H1 (cell line): ENCODE results near the gene TEX26. TPM values are rescaled to one million over a fixed set of nuclear protein-coding genes. Genes with fewer than 3 reads are reported as not detected.

Experiments
- CTCF ChIA-PET: fragments of 300-600 bp; sonication (Branson Sonifier 250); formaldehyde crosslinking; loops from one replicate; lab custom pipeline; 2021; ENCODE audit not compliant: partially characterized antibody; lab: Charles Lee
- POLR2A ChIA-PET: fragments of 300-600 bp; sonication (Branson Sonifier 250); formaldehyde crosslinking; loops from one replicate; lab custom pipeline; 2021; ENCODE audit warnings: inconsistent platforms; ENCODE audit not compliant: partially characterized antibody; lab: Charles Lee
- DNase-seq, 2 experiments: peaks; one replicate each; pipeline versions ENCODE4 v3.0.0 to v3.0.0-alpha.2; 2010 to 2022; ENCODE audit warnings: low spot score in 2 of 2, low read depth in 1 of 2, mixed read lengths in 1 of 2
- FAIRE-seq: peaks from 2 replicates; lab custom pipeline; 2011; peaks lifted over from hg19 to GRCh38; lab: Jason Lieb, UNC
- H2AFZ ChIP-seq: 2 replicates; pipeline ENCODE4 v1.8.1; 2012; ENCODE audit warnings: low read length, inconsistent platforms
- H2AK5ac ChIP-seq: 2 replicates; pipeline ENCODE4 v1.6.1; 2013; ENCODE audit warnings: low read depth, low read length
- H2BK120ac ChIP-seq: replicated peaks from 2 replicates; pipeline ENCODE3; 2013; ENCODE audit warnings: low read depth, low read length, inconsistent platforms
- H2BK12ac ChIP-seq: 2 replicates; pipeline ENCODE4 v1.6.1; 2013; ENCODE audit warnings: low read depth, low read length
- H2BK15ac ChIP-seq: 2 replicates; pipeline ENCODE4 v1.6.1; 2013; ENCODE audit warnings: low read length
- H2BK20ac ChIP-seq: 2 replicates; pipeline ENCODE4 v1.6.1; 2013; ENCODE audit warnings: low read length
- H2BK5ac ChIP-seq: 2 replicates; pipeline ENCODE4 v1.6.1; 2013; ENCODE audit warnings: low read depth, low read length
- H3K14ac ChIP-seq: 2 replicates; pipeline ENCODE4 v1.6.1; 2013; ENCODE audit warnings: inconsistent platforms; ENCODE audit not compliant: insufficient read length
- H3K18ac ChIP-seq: 2 replicates; pipeline ENCODE4 v1.6.1; 2013; ENCODE audit warnings: low read length; ENCODE audit errors: extremely low read depth
- H3K23ac ChIP-seq: 2 replicates; pipeline ENCODE4 v1.6.1; 2013; ENCODE audit warnings: inconsistent platforms; ENCODE audit not compliant: insufficient read length
- H3K23me2 ChIP-seq: 2 replicates; pipeline ENCODE4 v1.6.1; 2013; ENCODE audit warnings: low read depth, low read length
- H3K27ac ChIP-seq: 2 replicates; pipeline ENCODE4 v1.6.1; 2011; ENCODE audit warnings: low read depth, low read length, inconsistent platforms
- H3K27me3 ChIP-seq, 4 experiments: replicated peaks in 1 of 4; 1 replicate in 1 of 4; 2 replicates in 3 of 4; pipeline versions ENCODE4 v1.6.1 to v1.8.1; 2011 to 2013; ENCODE audit warnings: low read length in 3 of 4, mild to moderate bottlenecking in 3 of 4, inconsistent platforms in 2 of 4, mixed read lengths in 2 of 4, moderate library complexity in 1 of 4; ENCODE audit not compliant: control insufficient read depth in 3 of 4, insufficient read depth in 3 of 4; ENCODE audit errors: extremely low read depth in 1 of 4
- H3K36me3 ChIP-seq, 4 experiments: 2 replicates each; pipeline versions ENCODE4 v1.6.1 to v1.8.1; 2011 to 2013; ENCODE audit warnings: mild to moderate bottlenecking in 4 of 4, low read length in 3 of 4, moderate library complexity in 2 of 4, control low read depth in 1 of 4, inconsistent platforms in 1 of 4; ENCODE audit not compliant: insufficient read depth in 4 of 4, control insufficient read depth in 2 of 4
- H3K4ac ChIP-seq: replicated peaks from 2 replicates; pipeline ENCODE3; 2013; ENCODE audit warnings: low read length, low read depth, mixed read lengths, inconsistent platforms; ENCODE audit not compliant: insufficient read length
- H3K4me1 ChIP-seq, 4 experiments: replicated peaks in 1 of 4; 1 replicate in 1 of 4; 2 replicates in 3 of 4; pipeline versions ENCODE4 v1.6.1 to v1.8.1; 2011 to 2013; ENCODE audit warnings: low read length in 3 of 4, inconsistent platforms in 2 of 4, mixed read lengths in 1 of 4; ENCODE audit not compliant: insufficient read depth in 4 of 4, control insufficient read depth in 3 of 4
- H3K4me2 ChIP-seq, 2 experiments: 2 replicates each; pipeline versions ENCODE4 v1.6.1 to v1.8.1; 2011 to 2013; ENCODE audit warnings: low read depth in 2 of 2, low read length in 2 of 2, control low read depth in 1 of 2, inconsistent platforms in 1 of 2, mild to moderate bottlenecking in 1 of 2; ENCODE audit not compliant: insufficient read depth in 1 of 2
- H3K4me3 ChIP-seq, 4 experiments: fragments of 200-600, 300-600 bp in 1 of 4; sonication (generic), shearing (Covaris generic), sonication (Bioruptor Twin) in 1 of 4; 2 replicates each; pipeline versions ENCODE4 v1.5.1 to v1.8.1; 2011 to 2016; ENCODE audit warnings: low read length in 4 of 4, low read depth in 3 of 4, control low read depth in 2 of 4, inconsistent platforms in 2 of 4, mild to moderate bottlenecking in 2 of 4, mixed read lengths in 1 of 4, moderate library complexity in 1 of 4; ENCODE audit not compliant: insufficient read depth in 2 of 4; ENCODE audit errors: extremely low read depth in 1 of 4
- H3K56ac ChIP-seq: replicated peaks from 2 replicates; pipeline ENCODE3; 2013; ENCODE audit warnings: low read depth, mild to moderate bottlenecking, mixed read lengths, low read length, inconsistent platforms; ENCODE audit not compliant: insufficient read length
- H3K79me1 ChIP-seq: 2 replicates; pipeline ENCODE4 v1.6.1; 2013; ENCODE audit warnings: low read depth, low read length, control low read depth
- H3K79me2 ChIP-seq, 2 experiments: 2 replicates each; pipeline versions ENCODE4 v1.6.1 to v1.8.1; 2012 to 2013; ENCODE audit warnings: low read length in 2 of 2, mild to moderate bottlenecking in 2 of 2, inconsistent platforms in 1 of 2; ENCODE audit not compliant: insufficient read depth in 2 of 2, control insufficient read depth in 1 of 2
- H3K9ac ChIP-seq, 4 experiments: replicated peaks in 1 of 4; 1 replicate in 1 of 4; 2 replicates in 3 of 4; pipeline versions ENCODE4 v1.6.1 to v1.8.1; 2011 to 2013; ENCODE audit warnings: low read depth in 3 of 4, low read length in 3 of 4, control low read depth in 2 of 4, mild to moderate bottlenecking in 2 of 4, moderate library complexity in 2 of 4, inconsistent platforms in 1 of 4; ENCODE audit errors: extremely low read depth in 1 of 4
- H3K9me3 ChIP-seq, 2 experiments: 2 replicates each; pipeline versions ENCODE4 v1.6.1 to v1.8.1; 2012 to 2013; ENCODE audit warnings: mild to moderate bottlenecking in 2 of 2, moderate library complexity in 2 of 2, control low read depth in 1 of 2, inconsistent platforms in 1 of 2, low read depth in 1 of 2, low read length in 1 of 2, mixed read lengths in 1 of 2; ENCODE audit not compliant: insufficient read depth in 2 of 2
- H4K20me1 ChIP-seq, 2 experiments: replicated peaks in 1 of 2; 2 replicates each; pipeline versions ENCODE3 to v1.8.1; 2011 to 2013; ENCODE audit warnings: inconsistent platforms in 2 of 2, low read length in 2 of 2, mild to moderate bottlenecking in 1 of 2; ENCODE audit not compliant: insufficient read depth in 2 of 2, control insufficient read depth in 1 of 2
- H4K5ac ChIP-seq: 2 replicates; pipeline ENCODE4 v1.6.1; 2013; ENCODE audit warnings: low read length, low read depth, mixed read lengths, inconsistent platforms; ENCODE audit not compliant: insufficient read length
- H4K8ac ChIP-seq: 2 replicates; pipeline ENCODE4 v1.8.0; 2013; ENCODE audit warnings: mild to moderate bottlenecking, moderate library complexity, low read length, inconsistent platforms; ENCODE audit not compliant: insufficient read depth; ENCODE audit errors: extremely low read depth
- H4K91ac ChIP-seq: replicated peaks from 2 replicates; pipeline ENCODE3; 2013; ENCODE audit warnings: low read length, mixed read lengths, inconsistent platforms; ENCODE audit not compliant: insufficient read length
- CHD2 ChIP-seq: IDR thresholded peaks from 2 replicates; pipeline ENCODE4 v1.6.1; 2012; ENCODE audit warnings: low read length, improper control_type of control experiment
- CTBP2 ChIP-seq: IDR thresholded peaks from 2 replicates; pipeline ENCODE4 v1.7.0; 2011; ENCODE audit warnings: borderline replicate concordance, mild to moderate bottlenecking, moderate library complexity, mixed read lengths, low read length; ENCODE audit not compliant: insufficient read depth, insufficient read length
- EP300 ChIP-seq, 2 experiments: IDR thresholded peaks; 1 replicate in 1 of 2; 2 replicates in 1 of 2; pipeline ENCODE4 v1.6.1; 2011 to 2012; ENCODE audit warnings: low read depth in 2 of 2, low read length in 2 of 2, mild to moderate bottlenecking in 2 of 2, borderline replicate concordance in 1 of 2, inconsistent platforms in 1 of 2, moderate library complexity in 1 of 2
- KDM4A ChIP-seq: IDR thresholded peaks from one replicate; pipeline ENCODE4 v1.7.1; 2012; ENCODE audit warnings: low read depth, mild to moderate bottlenecking, moderate library complexity, low read length, inconsistent platforms; ENCODE audit not compliant: severe bottlenecking
- NRF1 ChIP-seq: IDR thresholded peaks from 2 replicates; pipeline ENCODE4 v1.6.1; 2011; ENCODE audit warnings: mild to moderate bottlenecking, low read depth, low read length, improper control_type of control experiment
- RAD21 ChIP-seq, 2 experiments: IDR thresholded peaks in 1 of 2; conservative IDR thresholded peaks in 1 of 2; 2 replicates each; pipeline ENCODE4 v1.6.1; 2011; ENCODE audit warnings: low read depth in 2 of 2, low read length in 2 of 2, improper control_type of control experiment in 1 of 2, inconsistent platforms in 1 of 2, mild to moderate bottlenecking in 1 of 2, moderate library complexity in 1 of 2
- SUZ12 ChIP-seq: fragments of 200-600 bp; sonication (generic); IDR thresholded peaks from 2 replicates; pipeline ENCODE4 v1.6.1; 2012; ENCODE audit warnings: mild to moderate bottlenecking, inconsistent platforms, low read length, moderate library complexity, mixed read lengths
- WGBS, 2 experiments: shearing (Covaris generic) in 1 of 2; methylation state at CpG; one replicate each; pipeline versions ENCODE4 v1.1.6 to v1.1.7; 2013 to 2015; ENCODE audit warnings: low lambda C conversion rate in 2 of 2, mixed read lengths in 2 of 2, inconsistent platforms in 1 of 2, low coverage in 1 of 2, missing lambda C conversion rate in 1 of 2; ENCODE audit not compliant: insufficient replicate concordance in 2 of 2, insufficient coverage in 1 of 2, insufficient read length in 1 of 2; ENCODE audit errors: extremely low coverage in 1 of 2, missing lambda C conversion rate in 1 of 2; 5-methylcytosine and 5-hydroxymethylcytosine counted together
- polyA plus RNA-seq, 7 experiments: library from polyadenylated mRNA; depleted of rRNA in 3 of 7; stranded (reverse) in 5 of 7; unstranded in 2 of 7; fragments of >200 nt in 5 of 7; fragments of 200-250 nt in 2 of 7; gene quantifications; 1 replicate in 5 of 7; 2 replicates in 1 of 7; 4 replicates in 1 of 7; pipeline versions ENCODE4 v1.2.1 to v1.2.3, GENCODE V29; 2011 to 2013; ENCODE audit warnings: missing spikeins in 2 of 7, mixed read lengths in 2 of 7
- total RNA-seq: library from RNA; stranded (reverse); fragmentation: NEBNext Ultra II Directional; extraction: Animal tissue kit (Norgen Biotek cat#: 25700); gene quantifications from 2 replicates; pipeline ENCODE4 v1.2.1, GENCODE V29; 2021
- TF ChIP-seq, protein P1 (sequence below): IDR thresholded peaks from 2 replicates; pipeline ENCODE4 v1.6.1; 2011; ENCODE audit warnings: low read length, improper control_type of control experiment
- TF ChIP-seq, protein P2 (sequence below), 3 experiments: IDR thresholded peaks; 1 replicate in 2 of 3; 2 replicates in 1 of 3; pipeline versions ENCODE4 v1.5.1 to v1.6.1; 2011; ENCODE audit warnings: low read length in 3 of 3, mild to moderate bottlenecking in 3 of 3, inconsistent platforms in 2 of 3, low read depth in 1 of 3, moderate library complexity in 1 of 3; ENCODE audit not compliant: insufficient read depth in 1 of 3; ENCODE audit errors: control extremely low read depth in 1 of 3

The TEX26 gene
- total and polyA plus RNA-seq, 2 of the 8 experiments (the other 6 are each of a cell fraction or from before 2014, with no cell fraction given) = not detected

DNA sequence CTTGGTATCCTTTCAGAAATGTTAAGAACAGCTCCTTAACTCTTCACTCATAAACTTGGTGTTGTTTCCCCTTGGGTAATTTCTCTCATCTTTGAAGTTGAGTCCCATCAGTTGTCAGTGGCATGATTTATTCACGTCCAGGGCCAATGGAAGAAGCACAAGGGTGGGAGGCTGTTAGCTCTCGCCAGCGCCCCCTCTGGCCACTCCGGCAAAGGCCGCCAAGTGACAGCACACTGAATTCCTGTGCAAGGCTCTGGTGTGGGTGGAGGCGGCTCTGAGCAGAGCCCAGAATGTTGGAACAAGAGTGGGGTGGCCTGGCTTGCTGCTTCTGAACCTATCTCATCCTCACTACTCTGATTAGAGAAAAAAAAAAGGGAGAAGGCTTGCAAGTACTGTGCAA, 39.5 kb upstream of the TEX26 start:
- DNase-seq (peak in 1 of 2 experiments; percentile 94), FAIRE-seq (peak; percentile 36)
- peaks cover 0 to 2% (median 0%) of the 10 kb centered on the region in 4 experiments; a peak in 2 of 8 replicates for H3K36me3 ChIP-seq
- H3K56ac ChIP-seq = no peak overlapping the region
- no peak overlapping the region for H3K9ac ChIP-seq
- no peaks in the 10 kb centered on the region for H3K9me3 ChIP-seq
- no peak overlapping the region for H4K8ac ChIP-seq
- H3K23ac ChIP-seq = no peak overlapping the region
- no peaks in the 10 kb centered on the region for H3K79me2 ChIP-seq
- H3K4me3 ChIP-seq = no peak overlapping the region
- no peak overlapping the region for H2BK120ac ChIP-seq
- H3K27me3 ChIP-seq = no peaks in the 10 kb centered on the region
- H4K91ac ChIP-seq = no peak overlapping the region
- H3K27ac ChIP-seq = no peak overlapping the region
- H3K14ac ChIP-seq = no peak overlapping the region
- H2BK5ac ChIP-seq = no peak overlapping the region
- H3K18ac ChIP-seq = no peak overlapping the region
- H2BK20ac ChIP-seq = no peak overlapping the region
- H2BK12ac ChIP-seq = no peak overlapping the region
- H3K79me1 ChIP-seq = no peaks in the 10 kb centered on the region
- no peaks in the 10 kb centered on the region for H4K20me1 ChIP-seq
- WGBS, 2 experiments = 31% methylated on average over 6 of the region's 6 CpGs; no CpG with 5 or more reads in 1 of the 2 experiments
- ChIA-PET POLR2A (no interaction called here), CTCF (interaction anchor here (0.7 to 2.7 kb wide), 24 partner anchors 9 to 217 kb away, joined by 3 to 17 read pairs (median 5); partner anchors contain the start of genes MEDAG and TEX26)
- peaks cover 0 to 3% (median 0%) of the 10 kb centered on the region in 4 experiments; a peak in 1 of 7 replicates for H3K4me1 ChIP-seq
- no peak overlapping the region for H2AK5ac ChIP-seq
- no peak overlapping the region for H4K5ac ChIP-seq
- no peaks in the 10 kb centered on the region for H3K23me2 ChIP-seq
- no peak overlapping the region for H2AFZ ChIP-seq
- no peak overlapping the region for H3K4me2 ChIP-seq
- H3K4ac ChIP-seq = no peak overlapping the region
- no peak overlapping the region for H2BK15ac ChIP-seq
- TF ChIP-seq, protein P1, sequence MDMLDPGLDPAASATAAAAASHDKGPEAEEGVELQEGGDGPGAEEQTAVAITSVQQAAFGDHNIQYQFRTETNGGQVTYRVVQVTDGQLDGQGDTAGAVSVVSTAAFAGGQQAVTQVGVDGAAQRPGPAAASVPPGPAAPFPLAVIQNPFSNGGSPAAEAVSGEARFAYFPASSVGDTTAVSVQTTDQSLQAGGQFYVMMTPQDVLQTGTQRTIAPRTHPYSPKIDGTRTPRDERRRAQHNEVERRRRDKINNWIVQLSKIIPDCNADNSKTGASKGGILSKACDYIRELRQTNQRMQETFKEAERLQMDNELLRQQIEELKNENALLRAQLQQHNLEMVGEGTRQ = no peak
- TF ChIP-seq NRF1 (no peak), KDM4A (no peak), CTBP2 (no peak), CHD2 (no peak), EP300 (IDR thresholded peaks at IDR 0.05; ENCODE audit: borderline replicate concordance in 1 of 2, low read depth in 2 of 2, low read length in 2 of 2) (no peak), RAD21 (IDR thresholded peaks at IDR 0.05 in 1 of 2, conservative IDR thresholded peaks at IDR 0.05 in 1 of 2; ENCODE audit: low read depth in 2 of 2, low read length in 2 of 2) (peak; percentile 47 to 59), SUZ12 (no peak)
- TF ChIP-seq, protein P2, sequence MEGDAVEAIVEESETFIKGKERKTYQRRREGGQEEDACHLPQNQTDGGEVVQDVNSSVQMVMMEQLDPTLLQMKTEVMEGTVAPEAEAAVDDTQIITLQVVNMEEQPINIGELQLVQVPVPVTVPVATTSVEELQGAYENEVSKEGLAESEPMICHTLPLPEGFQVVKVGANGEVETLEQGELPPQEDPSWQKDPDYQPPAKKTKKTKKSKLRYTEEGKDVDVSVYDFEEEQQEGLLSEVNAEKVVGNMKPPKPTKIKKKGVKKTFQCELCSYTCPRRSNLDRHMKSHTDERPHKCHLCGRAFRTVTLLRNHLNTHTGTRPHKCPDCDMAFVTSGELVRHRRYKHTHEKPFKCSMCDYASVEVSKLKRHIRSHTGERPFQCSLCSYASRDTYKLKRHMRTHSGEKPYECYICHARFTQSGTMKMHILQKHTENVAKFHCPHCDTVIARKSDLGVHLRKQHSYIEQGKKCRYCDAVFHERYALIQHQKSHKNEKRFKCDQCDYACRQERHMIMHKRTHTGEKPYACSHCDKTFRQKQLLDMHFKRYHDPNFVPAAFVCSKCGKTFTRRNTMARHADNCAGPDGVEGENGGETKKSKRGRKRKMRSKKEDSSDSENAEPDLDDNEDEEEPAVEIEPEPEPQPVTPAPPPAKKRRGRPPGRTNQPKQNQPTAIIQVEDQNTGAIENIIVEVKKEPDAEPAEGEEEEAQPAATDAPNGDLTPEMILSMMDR (IDR thresholded peaks at IDR 0.05; ENCODE audit: control extremely low read depth in 1 of 3, insufficient read depth in 1 of 3, low read depth in 1 of 3, low read length in 3 of 3) = peak; percentile 75 to 94 (median 93)
